ENCODE data around the gene PUM1.
"Not testable (repeated sequence)": the region's sequence is repeated elsewhere in the genome, so short reads cannot be mapped to it uniquely, and the experiment has no call there.

Gene PUM1

GRCh38 chr1:30977105-30977504 lies 88.4 kb downstream of the PUM1 start:
- in situ Hi-C loops (cut with HindIII; ENCODE audit: low pct_unique_long_range_greater_than_20kb, low sequenced_read_pairs), result no loop called here

GRCh38 chr1:30976143-30976542 lies 89.4 kb downstream of the PUM1 start:
- TF ChIP-seq JUND (IDR thresholded peaks at IDR 0.05; ENCODE audit: low read depth), result no peak
- in situ Hi-C loops (cut with HindIII; ENCODE audit: low pct_unique_long_range_greater_than_20kb, low sequenced_read_pairs), result no loop called here
- no peak for DNase-seq (ENCODE audit: low read depth in 1 of 2, low spot score in 1 of 2)

More at GRCh38 chr1:30977105-30977504, 88.4 kb downstream of the PUM1 start:
- no peak for TF ChIP-seq JUND (IDR thresholded peaks at IDR 0.05; ENCODE audit: low read depth)
- peak in 1 of 2 experiments; percentile 19 for DNase-seq (ENCODE audit: low read depth in 1 of 2, low spot score in 1 of 2)

- no peak for TF ChIP-seq JUND (IDR thresholded peaks at IDR 0.05; ENCODE audit: low read depth)
- in situ Hi-C loops (cut with HindIII; ENCODE audit: low pct_unique_long_range_greater_than_20kb, low sequenced_read_pairs), result no loop called here
- no peak for DNase-seq (ENCODE audit: low read depth in 1 of 2, low spot score in 1 of 2)
Measured at GRCh38 chr1:30975217-30975616, 90.3 kb downstream of the PUM1 start.

DNA sequence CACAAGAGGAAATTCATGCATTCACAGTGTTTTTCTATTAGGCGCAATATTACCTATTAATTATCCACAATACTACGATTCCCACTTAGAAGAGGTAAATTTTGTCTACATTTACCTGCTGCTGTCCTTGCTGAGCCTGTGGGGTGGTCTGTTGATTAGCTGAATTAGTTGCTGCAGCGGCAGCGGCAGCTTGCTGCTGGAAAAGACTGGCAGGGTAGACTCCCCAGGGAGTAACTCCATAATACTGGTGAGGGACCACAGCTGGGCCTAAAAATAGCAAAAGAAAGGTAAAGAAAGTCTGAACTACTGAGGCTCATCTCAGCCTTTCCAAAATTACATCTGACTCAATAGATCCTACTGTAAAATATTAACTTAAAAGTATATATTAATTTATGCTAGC lies 91.0 kb downstream of the PUM1 start:
- DNase-seq (ENCODE audit: low read depth in 1 of 2, low spot score in 1 of 2), result no peak
- no peak for TF ChIP-seq JUND (IDR thresholded peaks at IDR 0.05; ENCODE audit: low read depth)
- in situ Hi-C loops (cut with HindIII; ENCODE audit: low pct_unique_long_range_greater_than_20kb, low sequenced_read_pairs), result no loop called here

- in situ Hi-C loops (cut with HindIII; ENCODE audit: low pct_unique_long_range_greater_than_20kb, low sequenced_read_pairs); DNase-seq (ENCODE audit: low read depth in 1 of 2, low spot score in 1 of 2): not testable (repeated sequence)
Measured at GRCh38 chr1:30972349-30972748, 93.2 kb downstream of the PUM1 start.

- in situ Hi-C loops (cut with HindIII; ENCODE audit: low pct_unique_long_range_greater_than_20kb, low sequenced_read_pairs), result no loop called here
- TF ChIP-seq JUND (IDR thresholded peaks at IDR 0.05; ENCODE audit: low read depth), result no peak
- DNase-seq (ENCODE audit: low read depth in 1 of 2, low spot score in 1 of 2), result no peak
Measured at GRCh38 chr1:30971496-30971895, 94.0 kb downstream of the PUM1 start.

DNA sequence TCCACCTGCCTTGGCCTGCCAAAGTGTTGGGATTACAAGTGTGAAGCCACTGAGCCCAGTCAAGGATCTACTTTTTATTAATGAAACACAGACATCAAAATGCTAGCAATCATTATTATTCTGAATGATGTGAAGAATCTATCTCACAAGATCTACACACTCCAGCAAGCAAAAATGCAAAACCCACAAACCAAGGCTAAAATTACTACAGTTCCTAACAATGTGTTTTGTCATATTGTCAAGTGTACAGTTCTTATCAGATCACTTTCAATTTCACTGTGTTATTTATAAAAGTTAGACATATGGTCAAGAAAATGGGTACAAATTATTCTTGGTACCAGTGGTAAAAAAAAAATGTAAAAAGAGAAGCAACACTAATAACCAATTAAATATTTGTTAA lies 95.6 kb downstream of the PUM1 start:
- TF ChIP-seq JUND (IDR thresholded peaks at IDR 0.05; ENCODE audit: low read depth), result no peak
- in situ Hi-C loops (cut with HindIII; ENCODE audit: low pct_unique_long_range_greater_than_20kb, low sequenced_read_pairs), result no loop called here
- no peak for DNase-seq (ENCODE audit: low read depth in 1 of 2, low spot score in 1 of 2)

DNA sequence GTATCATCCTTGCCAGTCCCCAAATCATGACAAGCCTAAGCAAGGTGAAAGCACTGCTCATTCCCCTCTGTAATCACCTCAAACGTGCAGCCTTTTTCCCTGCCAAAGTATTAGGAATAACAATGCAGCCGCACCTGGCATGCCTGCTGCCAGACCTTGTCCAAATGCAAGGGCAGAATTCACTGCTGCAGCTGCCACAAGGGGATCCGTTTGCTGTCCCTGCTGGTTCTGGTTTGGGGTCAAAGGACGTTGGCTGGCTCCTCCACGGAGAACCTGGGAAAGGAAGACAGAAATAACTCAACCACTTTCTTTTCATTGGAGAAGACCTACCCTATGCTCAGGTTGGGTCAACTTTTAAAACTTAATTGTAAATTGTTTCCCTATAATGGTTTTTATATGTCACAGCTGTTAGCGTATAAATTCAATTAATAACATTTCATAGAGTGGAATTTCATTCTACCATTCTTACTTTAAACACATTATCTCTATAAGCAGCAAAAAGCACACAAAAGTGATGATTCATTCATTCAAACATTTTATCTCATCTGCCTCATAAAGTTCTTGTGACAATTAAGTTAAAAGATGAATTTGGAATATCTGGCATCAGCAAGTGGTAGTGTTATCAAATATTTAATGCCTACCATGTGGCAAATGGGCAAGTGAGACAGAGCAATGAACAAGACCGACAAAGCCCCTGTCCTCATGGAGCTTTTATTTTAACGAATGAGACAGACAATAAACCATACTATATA lies 97.1 kb downstream of the PUM1 start:
- TF ChIP-seq JUND (IDR thresholded peaks at IDR 0.05; ENCODE audit: low read depth), result no peak
- DNase-seq (ENCODE audit: low read depth in 1 of 2, low spot score in 1 of 2), result no peak
- in situ Hi-C loops (cut with HindIII; ENCODE audit: low pct_unique_long_range_greater_than_20kb, low sequenced_read_pairs), result no loop called here

GRCh38 chr1:30966690-30967369 lies 98.7 kb downstream of the PUM1 start:
- in situ Hi-C loops (cut with HindIII; ENCODE audit: low pct_unique_long_range_greater_than_20kb, low sequenced_read_pairs), result no loop called here

GRCh38 chr1:30965924-30966599 lies 99.5 kb downstream of the PUM1 start:
- TF ChIP-seq JUND (IDR thresholded peaks at IDR 0.05; ENCODE audit: low read depth), result no peak
- DNase-seq (ENCODE audit: low read depth in 1 of 2, low spot score in 1 of 2), result no peak
- in situ Hi-C loops (cut with HindIII; ENCODE audit: low pct_unique_long_range_greater_than_20kb, low sequenced_read_pairs), result no loop called here

More at GRCh38 chr1:30966690-30967369, 98.7 kb downstream of the PUM1 start:
- no peak for DNase-seq (ENCODE audit: low read depth in 1 of 2, low spot score in 1 of 2)
- TF ChIP-seq JUND (IDR thresholded peaks at IDR 0.05; ENCODE audit: low read depth), result no peak

- in situ Hi-C loops (cut with HindIII; ENCODE audit: low pct_unique_long_range_greater_than_20kb, low sequenced_read_pairs), result no loop called here
- TF ChIP-seq JUND (IDR thresholded peaks at IDR 0.05; ENCODE audit: low read depth), result no peak
- DNase-seq (ENCODE audit: low read depth in 1 of 2, low spot score in 1 of 2), result no peak
Measured at GRCh38 chr1:30964706-30965105, 100.8 kb downstream of the PUM1 start.

GRCh38 chr1:30962609-30963508 lies 102.7 kb downstream of the PUM1 start:
- TF ChIP-seq JUND (IDR thresholded peaks at IDR 0.05; ENCODE audit: low read depth), result no peak
- in situ Hi-C loops (cut with HindIII; ENCODE audit: low pct_unique_long_range_greater_than_20kb, low sequenced_read_pairs), result no loop called here

More at GRCh38 chr1:30962609-30963508, 102.7 kb downstream of the PUM1 start:
- no peak for DNase-seq (ENCODE audit: low read depth in 1 of 2, low spot score in 1 of 2)

Measured in T47D (cell line).